HCT116 (cell line): ENCODE data around the gene SMYD3. TPM values are rescaled to one million over a fixed set of nuclear protein-coding genes. Genes with fewer than 3 reads are reported as not detected.

Experiments
- ATAC-seq: fragments of 200-7000 bp; cut with Tn5 transposase; 2 replicates; pipeline ENCODE4 v1.9.1; 2020; ENCODE audit warnings: mild to moderate bottlenecking, moderate library complexity
- BruUV-seq: library from RNA; stranded (reverse); fragments of 400-500 nt; replicated peaks from 2 replicates; lab custom pipeline; 2021; lab: Mats Ljungman, UMichigan
- CTCF ChIA-PET: fragments of 300-600 bp; sonication (Branson Sonifier 250); formaldehyde crosslinking; loops from one replicate; lab custom pipeline; 2021; ENCODE audit warnings: antibody characterized with exemption; lab: Charles Lee
- POLR2A ChIA-PET: fragments of 300-600, 350-600 bp; sonication (Branson Sonifier 250); formaldehyde crosslinking; loops from one replicate; lab custom pipeline; 2021; ENCODE audit warnings: antibody characterized with exemption; lab: Charles Lee
- RAD21 ChIA-PET, 2 experiments: fragments of 300-600 bp; sonication (Branson Sonifier 250); formaldehyde crosslinking; loops; one replicate each; lab custom pipeline; 2023; ENCODE audit warnings: low total read pairs in 2 of 2; ENCODE audit not compliant: uncharacterized antibody in 2 of 2, unreplicated experiment in 2 of 2, low non-redundant PET in 1 of 2; lab: Charles Lee
- DNase-seq: peaks from one replicate; pipeline ENCODE4 v3.0.0-alpha.2; 2010; ENCODE audit warnings: low read depth, low spot score
- H2AFZ ChIP-seq: fragments of 200-600 bp; shearing (Covaris generic), sonication (generic); 2 replicates; pipeline ENCODE4 v1.6.1; 2017; ENCODE audit warnings: low read depth, mixed run types, mixed read lengths, antibody characterized with exemption, low read length; ENCODE audit not compliant: poor library complexity, severe bottlenecking
- H3K27ac ChIP-seq: 2 replicates; pipeline ENCODE4 v1.5.1; 2012; ENCODE audit warnings: low read depth, low read length
- H3K27me3 ChIP-seq: fragments of 200-600 bp; sonication (generic); 2 replicates; pipeline ENCODE4 v1.6.1; 2016; ENCODE audit warnings: mixed run types, low read length, mixed read lengths; ENCODE audit not compliant: insufficient read depth
- H3K36me3 ChIP-seq, 2 experiments: fragments of 200-500 bp in 1 of 2; fragments of 200-600 bp in 1 of 2; sonication (Bioruptor generic) in 1 of 2; sonication (generic) in 1 of 2; 2 replicates each; pipeline versions ENCODE4 v1.5.1 to v1.6.1; 2014 to 2016; ENCODE audit warnings: low read length in 2 of 2, inconsistent platforms in 1 of 2, mixed read lengths in 1 of 2, mixed run types in 1 of 2; ENCODE audit not compliant: insufficient read depth in 2 of 2, control insufficient read depth in 1 of 2
- H3K4me1 ChIP-seq, 2 experiments: fragments of 200-600 bp in 1 of 2; sonication (generic) in 1 of 2; 2 replicates each; pipeline versions ENCODE4 v1.5.1 to v1.6.1; 2012 to 2017; ENCODE audit warnings: low read length in 2 of 2, inconsistent platforms in 1 of 2, mild to moderate bottlenecking in 1 of 2, mixed read lengths in 1 of 2, mixed run types in 1 of 2, moderate library complexity in 1 of 2; ENCODE audit not compliant: insufficient read depth in 2 of 2, control insufficient read depth in 1 of 2
- H3K4me2 ChIP-seq: fragments of 200-600 bp; sonication (generic); 2 replicates; pipeline ENCODE4 v1.6.1; 2017; ENCODE audit warnings: mixed run types, low read length, mixed read lengths
- H3K4me3 ChIP-seq, 2 experiments: fragments of 200-600 bp in 1 of 2; sonication (generic) in 1 of 2; replicated peaks in 1 of 2; 2 replicates each; pipeline ENCODE4 v1.5.1; 2011 to 2016; ENCODE audit warnings: low read length in 2 of 2, control low read depth in 1 of 2, low read depth in 1 of 2, mild to moderate bottlenecking in 1 of 2, mixed read lengths in 1 of 2, mixed run types in 1 of 2
- H3K79me2 ChIP-seq: fragments of 200-600 bp; sonication (generic); 2 replicates; pipeline ENCODE4 v1.6.1; 2017; ENCODE audit warnings: mild to moderate bottlenecking, mixed run types, low read length, moderate library complexity, mixed read lengths; ENCODE audit not compliant: insufficient read depth
- H3K9ac ChIP-seq: fragments of 200-600 bp; sonication (generic); 2 replicates; pipeline ENCODE4 v1.6.1; 2016; ENCODE audit warnings: low read length, mixed read lengths
- H3K9me2 ChIP-seq: fragments of 200-600 bp; sonication (generic), shearing (Covaris generic); 2 replicates; pipeline ENCODE4 v1.6.1; 2017; ENCODE audit warnings: mixed run types, mild to moderate bottlenecking, moderate library complexity; ENCODE audit not compliant: insufficient read depth
- H3K9me3 ChIP-seq, 2 experiments: fragments of 200-500 bp in 1 of 2; fragments of 200-600 bp in 1 of 2; sonication (Bioruptor generic) in 1 of 2; sonication (generic) in 1 of 2; 2 replicates each; pipeline ENCODE4 v1.6.1; 2014 to 2017; ENCODE audit warnings: low read length in 2 of 2, mixed read lengths in 2 of 2, inconsistent platforms in 1 of 2, low read depth in 1 of 2, mild to moderate bottlenecking in 1 of 2, mixed run types in 1 of 2, moderate library complexity in 1 of 2; ENCODE audit not compliant: control insufficient read depth in 1 of 2, insufficient read depth in 1 of 2
- H4K20me1 ChIP-seq: fragments of 200-600 bp; sonication (generic), shearing (Covaris generic); 2 replicates; pipeline ENCODE4 v1.6.1; 2017; ENCODE audit warnings: mixed run types, mild to moderate bottlenecking, moderate library complexity; ENCODE audit not compliant: insufficient read depth
- CBX3 ChIP-seq: IDR thresholded peaks from 2 replicates; pipeline ENCODE4 v1.6.1; 2012; ENCODE audit warnings: low read depth
- CEBPB ChIP-seq: IDR thresholded peaks from 2 replicates; pipeline ENCODE4 v1.6.1; 2012; ENCODE audit warnings: low read depth
- ELF1 ChIP-seq: IDR thresholded peaks from 2 replicates; pipeline ENCODE4 v1.6.1; 2012; ENCODE audit warnings: low read depth, borderline replicate concordance
- FOSL1 ChIP-seq: IDR thresholded peaks from 2 replicates; pipeline ENCODE4 v1.6.1; 2012; ENCODE audit warnings: low read depth
- POLR2AphosphoS5 ChIP-seq: IDR thresholded peaks from 2 replicates; pipeline ENCODE4 v1.6.1; 2011; ENCODE audit warnings: mild to moderate bottlenecking, low read depth, low read length, moderate library complexity
- RAD21 ChIP-seq: IDR thresholded peaks from 2 replicates; pipeline ENCODE4 v1.6.1; 2012; ENCODE audit warnings: low read depth, mild to moderate bottlenecking
- SIN3A ChIP-seq: IDR thresholded peaks from 2 replicates; pipeline ENCODE4 v1.6.1; 2012; ENCODE audit warnings: low read depth
- SRF ChIP-seq: IDR thresholded peaks from 2 replicates; pipeline ENCODE4 v1.6.1; 2012; ENCODE audit warnings: low read depth
- YY1 ChIP-seq: IDR thresholded peaks from 2 replicates; pipeline ENCODE4 v1.6.1; 2011; ENCODE audit warnings: low read length, low read depth, moderate library complexity, mild to moderate bottlenecking; ENCODE audit not compliant: insufficient replicate concordance; ENCODE audit errors: extremely low read depth
- ZBTB33 ChIP-seq: IDR thresholded peaks from 2 replicates; pipeline ENCODE4 v1.6.1; 2011; ENCODE audit warnings: mild to moderate bottlenecking, low read length, moderate library complexity; ENCODE audit not compliant: insufficient replicate concordance; ENCODE audit errors: extremely low read depth
- ZFX ChIP-seq: fragments of 450-650 bp; IDR thresholded peaks from 2 replicates; pipeline ENCODE4 v1.6.1; 2017
- intact Hi-C: fragments of 100-400 bp; cut with micrococcal nuclease; formaldehyde crosslinking; loops from 2 replicates; pipeline ENCODE4 v1.10.0; 2022
- total RNA-seq: library from RNA; stranded (reverse); gene quantifications from one replicate; pipeline ENCODE4 v1.2.1, GENCODE V29; 2021; ENCODE audit not compliant: unreplicated experiment
- TF ChIP-seq, protein P1 (sequence below): IDR thresholded peaks from 2 replicates; pipeline ENCODE4 v1.6.1; 2012

Gene SMYD3
- total RNA-seq, 1 experiment from 2014 or later: 33.6 TPM

DNA sequence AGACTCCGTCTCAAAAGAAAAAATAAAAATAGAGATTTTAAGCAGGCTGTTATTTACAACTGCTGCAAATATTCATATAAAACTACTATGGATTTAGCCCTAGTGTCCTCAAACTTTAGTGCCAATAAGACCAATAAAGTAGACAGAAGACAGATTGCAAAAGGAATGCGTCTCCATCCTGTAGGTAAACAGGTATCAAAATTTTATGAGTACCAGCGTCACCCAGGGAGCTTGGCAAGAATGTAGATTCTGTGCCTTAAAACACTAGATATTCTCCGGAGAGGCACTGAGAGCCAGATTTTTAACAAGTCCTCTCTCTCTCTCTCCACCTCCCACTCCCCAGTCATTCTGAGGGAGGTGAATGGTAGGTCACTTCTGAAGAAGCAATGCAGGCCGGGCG lies 18.4 kb downstream of the SMYD3 start:
- H2AFZ ChIP-seq: no peak overlapping the region
- H3K27me3 ChIP-seq: no peaks in the 10 kb centered on the region
- BruUV-seq: no TSS peak
- H3K36me3 ChIP-seq: no peaks in the 10 kb centered on the region
- RAD21 ChIA-PET: no interaction called here
- H3K27ac ChIP-seq: no peak overlapping the region
- peaks cover 12% of the 10 kb centered on the region for H3K79me2 ChIP-seq
- H3K4me3 ChIP-seq: no peak overlapping the region
- CTCF ChIA-PET: no interaction called here
- POLR2A ChIA-PET: no interaction called here
- peaks cover 0 to 4% of the 10 kb centered on the region in 2 experiments; a peak in 2 of 4 replicates for H3K4me1 ChIP-seq
- TF ChIP-seq ZBTB33: no peak
- no peak for TF ChIP-seq POLR2AphosphoS5
- TF ChIP-seq, protein P1, sequence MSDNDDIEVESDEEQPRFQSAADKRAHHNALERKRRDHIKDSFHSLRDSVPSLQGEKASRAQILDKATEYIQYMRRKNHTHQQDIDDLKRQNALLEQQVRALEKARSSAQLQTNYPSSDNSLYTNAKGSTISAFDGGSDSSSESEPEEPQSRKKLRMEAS: no peak
- TF ChIP-seq SIN3A: no peak
- no peak for TF ChIP-seq ELF1
- no peak for TF ChIP-seq FOSL1
- no peak for TF ChIP-seq YY1
- no peak for TF ChIP-seq ZFX
- TF ChIP-seq RAD21: no peak
- TF ChIP-seq CEBPB: no peak
- no peak for TF ChIP-seq CBX3
- TF ChIP-seq SRF: no peak
- H3K4me2 ChIP-seq: no peak overlapping the region
- no peak overlapping the region for H3K9ac ChIP-seq
- intact Hi-C loops: no loop called here
- ATAC-seq (no peak), DNase-seq (no peak)
- no peaks in the 10 kb centered on the region for H3K9me2 ChIP-seq
- no peaks in the 10 kb centered on the region for H4K20me1 ChIP-seq
- H3K9me3 ChIP-seq: no peaks in the 10 kb centered on the region
